ENCODE data around the gene RAB3A. TPM values are rescaled to one million over a fixed set of nuclear protein-coding genes. Genes with fewer than 3 reads are reported as not detected.

The RAB3A gene
- total RNA-seq, 1 experiment from 2014 or later = 10.6 TPM

DNA sequence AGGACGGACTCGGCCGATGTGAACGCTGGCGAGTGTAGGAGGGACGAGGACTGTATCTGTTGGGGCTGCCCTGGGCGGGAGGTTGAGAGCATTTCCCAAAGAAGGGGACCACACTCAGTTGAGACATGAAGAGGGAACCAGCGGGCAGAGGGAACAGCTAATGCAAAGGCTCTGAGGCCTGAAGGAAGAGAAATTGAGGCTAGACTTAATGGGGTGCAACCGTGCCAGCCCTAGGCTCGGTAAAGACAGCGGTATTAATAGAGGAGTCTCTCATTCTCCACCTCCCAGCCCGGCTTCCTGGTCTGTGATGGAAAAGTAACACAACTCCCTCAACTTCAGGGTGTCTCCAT, 9.7 kb downstream of the RAB3A start:
- Histone ChIP-seq H3K9ac (ENCODE audit: low read length) (peak overlapping the region; percentile 92), H2AFZ (ENCODE audit: low read depth, low read length, poor library complexity, severe bottlenecking) (no peak overlapping the region), H3K4me3 (replicated peaks in 1 of 2; ENCODE audit: low read depth in 1 of 2, low read length in 2 of 2) (peak overlapping the region; percentile 90 to 93), H3K79me2 (ENCODE audit: insufficient read depth, low read length) (peaks cover 10% of the 10 kb centered on the region; the same call in 1 of the 2 replicates), H3K4me2 (ENCODE audit: low read length) (peak overlapping the region; percentile 89), H3K36me3 (ENCODE audit: control insufficient read depth in 1 of 2, insufficient read depth in 2 of 2, low read length in 2 of 2) (peaks cover 10 to 12% of the 10 kb centered on the region in 2 experiments; a peak in 3 of 4 replicates), H3K27me3 (ENCODE audit: insufficient read depth, low read length) (no peaks in the 10 kb centered on the region), H3K9me3 (ENCODE audit: control insufficient read depth in 1 of 2, insufficient read depth in 1 of 2, low read depth in 1 of 2, low read length in 2 of 2) (no peaks in the 10 kb centered on the region), H3K9me2 (ENCODE audit: insufficient read depth) (no peaks in the 10 kb centered on the region), H3K27ac (ENCODE audit: low read depth, low read length) (peak overlapping the region; percentile 73), H4K20me1 (ENCODE audit: insufficient read depth) (no peaks in the 10 kb centered on the region; the same call in 1 of the 2 replicates), H3K4me1 (ENCODE audit: control insufficient read depth in 1 of 2, insufficient read depth in 2 of 2, low read length in 2 of 2) (peaks cover 14 to 26% of the 10 kb centered on the region in 2 experiments)
- ChIA-PET CTCF (interaction anchor here (1.2 to 1.4 kb wide), 2 partner anchors 10 to 81 kb away, joined by 4 read pairs; partner anchors contain the start of gene RAB3A), POLR2A (interaction anchor here (0.6 to 1.0 kb wide), 3 partner anchors 10 to 99 kb away, joined by 3 to 7 read pairs (median 3); partner anchors contain the start of gene RAB3A), RAD21 (ENCODE audit: low non-redundant PET in 1 of 2, low total read pairs in 2 of 2, uncharacterized antibody in 2 of 2, unreplicated experiment in 2 of 2) (no interaction called here)
- BruUV-seq (replicated peaks) = no TSS peak
- no peak for ATAC-seq
- DNase-seq (ENCODE audit: low read depth, low spot score) = no peak
- TF ChIP-seq, protein P1, sequence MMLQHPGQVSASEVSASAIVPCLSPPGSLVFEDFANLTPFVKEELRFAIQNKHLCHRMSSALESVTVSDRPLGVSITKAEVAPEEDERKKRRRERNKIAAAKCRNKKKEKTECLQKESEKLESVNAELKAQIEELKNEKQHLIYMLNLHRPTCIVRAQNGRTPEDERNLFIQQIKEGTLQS (IDR thresholded peaks at IDR 0.05) = no peak
- TF ChIP-seq, protein P2, sequence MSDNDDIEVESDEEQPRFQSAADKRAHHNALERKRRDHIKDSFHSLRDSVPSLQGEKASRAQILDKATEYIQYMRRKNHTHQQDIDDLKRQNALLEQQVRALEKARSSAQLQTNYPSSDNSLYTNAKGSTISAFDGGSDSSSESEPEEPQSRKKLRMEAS (IDR thresholded peaks at IDR 0.05) = no peak
- TF ChIP-seq EGR1 (IDR thresholded peaks at IDR 0.05; ENCODE audit: low read depth) = no peak
- TF ChIP-seq, protein P3, sequence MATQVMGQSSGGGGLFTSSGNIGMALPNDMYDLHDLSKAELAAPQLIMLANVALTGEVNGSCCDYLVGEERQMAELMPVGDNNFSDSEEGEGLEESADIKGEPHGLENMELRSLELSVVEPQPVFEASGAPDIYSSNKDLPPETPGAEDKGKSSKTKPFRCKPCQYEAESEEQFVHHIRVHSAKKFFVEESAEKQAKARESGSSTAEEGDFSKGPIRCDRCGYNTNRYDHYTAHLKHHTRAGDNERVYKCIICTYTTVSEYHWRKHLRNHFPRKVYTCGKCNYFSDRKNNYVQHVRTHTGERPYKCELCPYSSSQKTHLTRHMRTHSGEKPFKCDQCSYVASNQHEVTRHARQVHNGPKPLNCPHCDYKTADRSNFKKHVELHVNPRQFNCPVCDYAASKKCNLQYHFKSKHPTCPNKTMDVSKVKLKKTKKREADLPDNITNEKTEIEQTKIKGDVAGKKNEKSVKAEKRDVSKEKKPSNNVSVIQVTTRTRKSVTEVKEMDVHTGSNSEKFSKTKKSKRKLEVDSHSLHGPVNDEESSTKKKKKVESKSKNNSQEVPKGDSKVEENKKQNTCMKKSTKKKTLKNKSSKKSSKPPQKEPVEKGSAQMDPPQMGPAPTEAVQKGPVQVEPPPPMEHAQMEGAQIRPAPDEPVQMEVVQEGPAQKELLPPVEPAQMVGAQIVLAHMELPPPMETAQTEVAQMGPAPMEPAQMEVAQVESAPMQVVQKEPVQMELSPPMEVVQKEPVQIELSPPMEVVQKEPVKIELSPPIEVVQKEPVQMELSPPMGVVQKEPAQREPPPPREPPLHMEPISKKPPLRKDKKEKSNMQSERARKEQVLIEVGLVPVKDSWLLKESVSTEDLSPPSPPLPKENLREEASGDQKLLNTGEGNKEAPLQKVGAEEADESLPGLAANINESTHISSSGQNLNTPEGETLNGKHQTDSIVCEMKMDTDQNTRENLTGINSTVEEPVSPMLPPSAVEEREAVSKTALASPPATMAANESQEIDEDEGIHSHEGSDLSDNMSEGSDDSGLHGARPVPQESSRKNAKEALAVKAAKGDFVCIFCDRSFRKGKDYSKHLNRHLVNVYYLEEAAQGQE (IDR thresholded peaks at IDR 0.05; ENCODE audit: low read depth) = no peak
- no peak for TF ChIP-seq TCF7L2 (IDR thresholded peaks at IDR 0.05; ENCODE audit: borderline replicate concordance, extremely low read depth, insufficient read depth, insufficient read length)
- TF ChIP-seq, protein P4, sequence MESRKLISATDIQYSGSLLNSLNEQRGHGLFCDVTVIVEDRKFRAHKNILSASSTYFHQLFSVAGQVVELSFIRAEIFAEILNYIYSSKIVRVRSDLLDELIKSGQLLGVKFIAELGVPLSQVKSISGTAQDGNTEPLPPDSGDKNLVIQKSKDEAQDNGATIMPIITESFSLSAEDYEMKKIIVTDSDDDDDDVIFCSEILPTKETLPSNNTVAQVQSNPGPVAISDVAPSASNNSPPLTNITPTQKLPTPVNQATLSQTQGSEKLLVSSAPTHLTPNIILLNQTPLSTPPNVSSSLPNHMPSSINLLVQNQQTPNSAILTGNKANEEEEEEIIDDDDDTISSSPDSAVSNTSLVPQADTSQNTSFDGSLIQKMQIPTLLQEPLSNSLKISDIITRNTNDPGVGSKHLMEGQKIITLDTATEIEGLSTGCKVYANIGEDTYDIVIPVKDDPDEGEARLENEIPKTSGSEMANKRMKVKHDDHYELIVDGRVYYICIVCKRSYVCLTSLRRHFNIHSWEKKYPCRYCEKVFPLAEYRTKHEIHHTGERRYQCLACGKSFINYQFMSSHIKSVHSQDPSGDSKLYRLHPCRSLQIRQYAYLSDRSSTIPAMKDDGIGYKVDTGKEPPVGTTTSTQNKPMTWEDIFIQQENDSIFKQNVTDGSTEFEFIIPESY (IDR thresholded peaks at IDR 0.05; ENCODE audit: extremely low read depth, insufficient replicate concordance, low read length) = no peak
- intact Hi-C loops (cut with micrococcal nuclease) = no loop called here
